SK-N-SH treated with all-trans-retinoic acid at 6 μM for 48 hours (cell line): ENCODE results near the gene DENND1A.

Experiments
- ATAC-seq: fragments of 200-7000 bp; cut with Tn5 transposase; 3 replicates; pipeline ENCODE4 v1.9.1; 2020; ENCODE audit warnings: mild to moderate bottlenecking, moderate library complexity
- ARNTL ChIP-seq: fragments of 450-650 bp; formaldehyde crosslinking; IDR thresholded peaks from 2 replicates; pipeline ENCODE4 v1.5.0; 2020; ENCODE audit warnings: low read depth, mild to moderate bottlenecking, moderate library complexity, borderline replicate concordance
- BACH2 ChIP-seq: fragments of 250-450 bp; sonication (Bioruptor Pico); IDR thresholded peaks from 2 replicates; pipeline ENCODE4 v1.9.0; 2021; ENCODE audit warnings: mild to moderate bottlenecking, borderline replicate concordance
- CSDC2 ChIP-seq: fragments of 250-450 bp; sonication (Bioruptor Pico); IDR thresholded peaks from 2 replicates; pipeline ENCODE4 v1.5.0; 2020; ENCODE audit warnings: mild to moderate bottlenecking, moderate library complexity
- CSRNP3 ChIP-seq: fragments of 250-450 bp; sonication (Bioruptor Pico); IDR thresholded peaks from 2 replicates; pipeline ENCODE4 v1.5.1; 2021; ENCODE audit warnings: mild to moderate bottlenecking, moderate library complexity
- ESRRG ChIP-seq: fragments of 250-450 bp; sonication (Bioruptor Pico); IDR thresholded peaks from 2 replicates; pipeline ENCODE4 v1.6.1; 2021; ENCODE audit warnings: mild to moderate bottlenecking
- GLIS3 ChIP-seq: fragments of 250-450 bp; sonication (Bioruptor Pico); IDR thresholded peaks from 2 replicates; pipeline ENCODE4 v1.5.0; 2020; ENCODE audit warnings: mild to moderate bottlenecking, moderate library complexity
- ISL1 ChIP-seq: fragments of 250-450 bp; sonication (Bioruptor Pico); IDR thresholded peaks from 2 replicates; pipeline ENCODE4 v2.1.2; 2022; ENCODE audit warnings: mild to moderate bottlenecking, moderate library complexity
- OSR1 ChIP-seq: fragments of 250-450 bp; sonication (Bioruptor Pico); IDR thresholded peaks from 2 replicates; pipeline ENCODE4 v1.8.0; 2022; ENCODE audit warnings: moderate library complexity, mild to moderate bottlenecking, inconsistent platforms
- PATZ1 ChIP-seq: fragments of 250-450 bp; sonication (Bioruptor Pico); IDR thresholded peaks from 2 replicates; pipeline ENCODE4 v1.8.0; 2020; ENCODE audit warnings: mild to moderate bottlenecking, moderate library complexity, borderline replicate concordance
- POU6F1 ChIP-seq: fragments of 250-450 bp; sonication (Bioruptor Pico); IDR thresholded peaks from 2 replicates; pipeline ENCODE4 v1.8.0; 2021; ENCODE audit warnings: low read depth, mild to moderate bottlenecking, moderate library complexity, borderline replicate concordance
- PPARA ChIP-seq: fragments of 250-450 bp; sonication (Bioruptor Pico); IDR thresholded peaks from 2 replicates; pipeline ENCODE4 v1.5.0; 2020; ENCODE audit warnings: mild to moderate bottlenecking, borderline replicate concordance
- RARB ChIP-seq: fragments of 250-450 bp; sonication (Bioruptor Pico); IDR thresholded peaks from 2 replicates; pipeline ENCODE4 v1.8.0; 2021; ENCODE audit warnings: mild to moderate bottlenecking, moderate library complexity
- TOX ChIP-seq: fragments of 250-450 bp; sonication (Bioruptor Pico); IDR thresholded peaks from 2 replicates; pipeline ENCODE4 v1.8.0; 2021; ENCODE audit warnings: mild to moderate bottlenecking, moderate library complexity, borderline replicate concordance
- TSHZ2 ChIP-seq: fragments of 250-450 bp; sonication (Bioruptor Pico); IDR thresholded peaks from 2 replicates; pipeline ENCODE4 v1.5.0; 2020; ENCODE audit warnings: mild to moderate bottlenecking, moderate library complexity
- ZC3H10 ChIP-seq: fragments of 250-450 bp; sonication (Bioruptor Pico); IDR thresholded peaks from 2 replicates; pipeline ENCODE4 v1.5.1; 2021; ENCODE audit warnings: mild to moderate bottlenecking, moderate library complexity
- ZFP3 ChIP-seq: fragments of 250-450 bp; sonication (Bioruptor Pico); IDR thresholded peaks from 2 replicates; pipeline ENCODE4 v1.5.0; 2020; ENCODE audit warnings: mild to moderate bottlenecking, moderate library complexity
- ZFP30 ChIP-seq: fragments of 450-650 bp; formaldehyde crosslinking; IDR thresholded peaks from 2 replicates; pipeline ENCODE4 v1.5.0; 2022; ENCODE audit warnings: mild to moderate bottlenecking, moderate library complexity
- ZNF565 ChIP-seq: fragments of 450-650 bp; formaldehyde crosslinking; conservative IDR thresholded peaks from 2 replicates; pipeline ENCODE4 v1.5.0; 2020; ENCODE audit warnings: low read depth, mild to moderate bottlenecking, moderate library complexity
- ZNF70 ChIP-seq: fragments of 450-650 bp; formaldehyde crosslinking; IDR thresholded peaks from 2 replicates; pipeline ENCODE4 v1.5.0; 2020; ENCODE audit warnings: mild to moderate bottlenecking, moderate library complexity
- ZNF8 ChIP-seq: fragments of 450-650 bp; formaldehyde crosslinking; IDR thresholded peaks from 2 replicates; pipeline ENCODE4 v1.5.0; 2020; ENCODE audit warnings: mild to moderate bottlenecking, moderate library complexity
- TF ChIP-seq, protein P1 (sequence below): fragments of 250-450 bp; sonication (Bioruptor Pico); IDR thresholded peaks from 2 replicates; pipeline ENCODE4 v1.5.1; 2020; ENCODE audit warnings: low read depth, mild to moderate bottlenecking, moderate library complexity

DENND1A gene

DNA sequence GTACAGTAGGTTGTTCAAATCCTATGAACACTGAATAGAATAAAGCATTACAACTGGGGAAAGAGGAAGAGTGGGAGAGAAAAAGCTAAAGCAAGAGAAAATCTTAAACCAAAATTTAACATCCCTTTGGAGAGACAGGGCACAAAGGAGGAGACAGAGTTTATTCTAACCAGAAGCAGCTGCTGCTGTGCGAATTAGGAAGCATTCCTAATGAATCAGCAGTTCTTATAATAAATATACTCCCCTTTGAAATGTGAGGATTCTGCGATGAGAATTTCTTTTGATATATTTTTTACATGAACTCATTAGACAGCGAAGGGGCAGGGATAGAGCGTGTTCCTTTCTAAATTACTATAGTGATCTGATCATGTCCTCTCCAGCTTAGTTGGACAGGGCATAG is 233.4 kb downstream of the DENND1A start:
- no peak for ATAC-seq
- no peak for TF ChIP-seq ZFP3
- no peak for TF ChIP-seq TOX (CRISPR knock-in tag)
- TF ChIP-seq OSR1 (CRISPR knock-in tag): no peak
- TF ChIP-seq ZC3H10: no peak
- no peak for TF ChIP-seq ESRRG (CRISPR knock-in tag)

DNA sequence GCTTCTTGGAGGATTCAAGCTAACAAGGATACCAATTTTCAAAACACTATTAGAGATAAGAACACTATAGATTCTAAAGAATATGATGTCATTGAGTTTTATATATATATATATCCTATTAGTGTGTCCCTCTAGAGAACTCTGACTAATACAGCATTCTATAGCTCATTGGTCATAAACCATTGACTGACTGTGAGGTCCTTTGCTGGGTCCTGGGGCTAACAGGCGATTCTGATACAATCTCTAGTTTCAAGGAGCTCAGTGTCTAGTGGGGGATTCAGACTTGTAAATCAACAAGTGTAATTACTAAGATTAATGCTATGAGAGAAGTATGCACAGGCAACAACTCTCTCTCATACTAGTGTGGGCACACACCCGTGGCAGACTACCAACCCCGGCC is 234.5 kb downstream of the DENND1A start:
- TF ChIP-seq ZFP3 (no peak), ZFP30 (CRISPR knock-in tag) (no peak)
- TF ChIP-seq, all 23 proteins: peak for 0

DNA sequence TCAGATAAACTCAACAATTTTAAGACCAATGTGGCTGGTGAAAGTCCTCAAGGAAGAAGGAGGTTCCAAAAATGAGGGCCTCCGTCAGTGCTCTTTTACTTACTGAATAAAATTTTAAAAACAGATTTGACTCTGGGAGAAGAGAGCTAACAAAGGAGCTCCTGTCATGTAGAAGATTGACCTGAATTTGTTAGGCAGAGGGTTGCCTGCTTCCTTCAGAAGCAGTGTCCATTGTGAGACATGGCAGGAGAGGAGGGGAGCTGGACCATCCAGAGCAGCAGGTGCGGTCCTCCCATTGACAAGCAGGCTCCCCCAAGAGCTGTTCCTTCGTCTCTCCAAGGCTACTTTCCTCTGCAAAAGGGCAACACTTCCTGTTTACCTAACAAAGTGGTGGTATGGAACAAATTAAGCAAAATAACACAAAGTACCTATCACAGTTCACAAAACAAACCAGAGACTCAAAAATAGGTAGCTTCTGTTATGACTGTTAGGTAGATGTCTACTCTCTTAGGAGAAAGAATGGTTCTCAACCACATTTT is 238.1 kb downstream of the DENND1A start:
- no peak for TF ChIP-seq ZNF70 (CRISPR knock-in tag)
- no peak for TF ChIP-seq PPARA (CRISPR knock-in tag)
- no peak for TF ChIP-seq BACH2
- no peak for TF ChIP-seq ZFP30 (CRISPR knock-in tag)
- no peak for TF ChIP-seq OSR1 (CRISPR knock-in tag)
- no peak for TF ChIP-seq POU6F1 (CRISPR knock-in tag)
- TF ChIP-seq ZNF565 (CRISPR knock-in tag): no peak
- TF ChIP-seq, protein P1, sequence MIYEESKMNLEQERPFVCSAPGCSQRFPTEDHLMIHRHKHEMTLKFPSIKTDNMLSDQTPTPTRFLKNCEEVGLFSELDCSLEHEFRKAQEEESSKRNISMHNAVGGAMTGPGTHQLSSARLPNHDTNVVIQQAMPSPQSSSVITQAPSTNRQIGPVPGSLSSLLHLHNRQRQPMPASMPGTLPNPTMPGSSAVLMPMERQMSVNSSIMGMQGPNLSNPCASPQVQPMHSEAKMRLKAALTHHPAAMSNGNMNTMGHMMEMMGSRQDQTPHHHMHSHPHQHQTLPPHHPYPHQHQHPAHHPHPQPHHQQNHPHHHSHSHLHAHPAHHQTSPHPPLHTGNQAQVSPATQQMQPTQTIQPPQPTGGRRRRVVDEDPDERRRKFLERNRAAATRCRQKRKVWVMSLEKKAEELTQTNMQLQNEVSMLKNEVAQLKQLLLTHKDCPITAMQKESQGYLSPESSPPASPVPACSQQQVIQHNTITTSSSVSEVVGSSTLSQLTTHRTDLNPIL (CRISPR knock-in tag): no peak
- no peak for TF ChIP-seq ZNF8
- no peak for TF ChIP-seq CSRNP3 (CRISPR knock-in tag)
- TF ChIP-seq ZC3H10: no peak
- TF ChIP-seq GLIS3: no peak
- no peak for TF ChIP-seq PATZ1 (CRISPR knock-in tag)
- no peak for ATAC-seq

More for the DNA sequence above, 234.5 kb downstream of the DENND1A start:
- no peak for ATAC-seq

GRCh38 chr9:123689701-123690428 is 240.1 kb downstream of the DENND1A start:
- TF ChIP-seq CSRNP3 (CRISPR knock-in tag) (no peak), PPARA (CRISPR knock-in tag) (no peak)
- ATAC-seq: no peak

DNA sequence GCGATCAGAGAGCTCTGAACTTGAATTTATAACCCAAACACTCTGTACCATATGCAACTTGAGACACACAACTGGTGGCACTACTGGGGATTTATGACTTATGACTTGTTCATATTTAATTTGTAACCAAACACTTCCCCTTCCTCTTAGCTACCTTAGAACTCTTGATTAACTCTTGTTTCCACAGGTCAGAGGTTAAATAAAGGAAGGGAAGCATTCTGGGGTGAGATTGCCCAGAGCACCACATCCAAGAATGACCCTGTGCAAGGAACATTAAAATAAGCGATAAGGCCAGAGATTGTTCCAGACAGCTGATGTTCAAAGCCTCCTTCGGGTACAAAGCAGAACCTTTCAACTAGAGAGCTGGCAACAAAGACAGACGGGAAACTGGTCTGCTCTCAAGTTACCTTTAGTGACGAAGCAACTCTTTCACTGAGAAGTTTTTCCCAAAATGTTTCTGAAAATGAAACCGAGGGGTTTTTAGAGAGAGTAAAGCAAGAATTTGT is 242.6 kb downstream of the DENND1A start:
- ATAC-seq: no peak
- TF ChIP-seq TSHZ2 (CRISPR knock-in tag) (no peak), PATZ1 (CRISPR knock-in tag) (no peak), ZNF565 (CRISPR knock-in tag) (no peak), ARNTL (no peak), ISL1 (no peak), GLIS3 (no peak), RARB (CRISPR knock-in tag) (no peak), CSDC2 (CRISPR knock-in tag) (no peak), OSR1 (CRISPR knock-in tag) (no peak), PPARA (CRISPR knock-in tag) (no peak)
